H1 (cell line): ENCODE results near the gene SEMA7A. TPM values are rescaled to one million over a fixed set of nuclear protein-coding genes. Genes with fewer than 3 reads are reported as not detected.

Experiments used
- CTCF ChIA-PET: fragments of 300-600 bp; sonication (Branson Sonifier 250); formaldehyde crosslinking; loops from one replicate; lab custom pipeline; 2021; ENCODE audit not compliant: partially characterized antibody; lab: Charles Lee
- POLR2A ChIA-PET: fragments of 300-600 bp; sonication (Branson Sonifier 250); formaldehyde crosslinking; loops from one replicate; lab custom pipeline; 2021; ENCODE audit warnings: inconsistent platforms; ENCODE audit not compliant: partially characterized antibody; lab: Charles Lee
- DNase-seq, 2 experiments: peaks; one replicate each; pipeline versions ENCODE4 v3.0.0 to v3.0.0-alpha.2; 2010 to 2022; ENCODE audit warnings: low spot score in 2 of 2, low read depth in 1 of 2, mixed read lengths in 1 of 2
- FAIRE-seq: peaks from 2 replicates; lab custom pipeline; 2011; peaks lifted over from hg19 to GRCh38; lab: Jason Lieb, UNC
- H2AFZ ChIP-seq: 2 replicates; pipeline ENCODE4 v1.8.1; 2012; ENCODE audit warnings: low read length, inconsistent platforms
- H2AK5ac ChIP-seq: 2 replicates; pipeline ENCODE4 v1.6.1; 2013; ENCODE audit warnings: low read depth, low read length
- H2BK120ac ChIP-seq: replicated peaks from 2 replicates; pipeline ENCODE3; 2013; ENCODE audit warnings: low read depth, low read length, inconsistent platforms
- H2BK12ac ChIP-seq: 2 replicates; pipeline ENCODE4 v1.6.1; 2013; ENCODE audit warnings: low read depth, low read length
- H2BK15ac ChIP-seq: 2 replicates; pipeline ENCODE4 v1.6.1; 2013; ENCODE audit warnings: low read length
- H2BK20ac ChIP-seq: 2 replicates; pipeline ENCODE4 v1.6.1; 2013; ENCODE audit warnings: low read length
- H2BK5ac ChIP-seq: 2 replicates; pipeline ENCODE4 v1.6.1; 2013; ENCODE audit warnings: low read depth, low read length
- H3K14ac ChIP-seq: 2 replicates; pipeline ENCODE4 v1.6.1; 2013; ENCODE audit warnings: inconsistent platforms; ENCODE audit not compliant: insufficient read length
- H3K18ac ChIP-seq: 2 replicates; pipeline ENCODE4 v1.6.1; 2013; ENCODE audit warnings: low read length; ENCODE audit errors: extremely low read depth
- H3K23ac ChIP-seq: 2 replicates; pipeline ENCODE4 v1.6.1; 2013; ENCODE audit warnings: inconsistent platforms; ENCODE audit not compliant: insufficient read length
- H3K23me2 ChIP-seq: 2 replicates; pipeline ENCODE4 v1.6.1; 2013; ENCODE audit warnings: low read depth, low read length
- H3K27ac ChIP-seq: 2 replicates; pipeline ENCODE4 v1.6.1; 2011; ENCODE audit warnings: low read depth, low read length, inconsistent platforms
- H3K27me3 ChIP-seq, 4 experiments: replicated peaks in 1 of 4; 1 replicate in 1 of 4; 2 replicates in 3 of 4; pipeline versions ENCODE4 v1.6.1 to v1.8.1; 2011 to 2013; ENCODE audit warnings: low read length in 3 of 4, mild to moderate bottlenecking in 3 of 4, inconsistent platforms in 2 of 4, mixed read lengths in 2 of 4, moderate library complexity in 1 of 4; ENCODE audit not compliant: control insufficient read depth in 3 of 4, insufficient read depth in 3 of 4; ENCODE audit errors: extremely low read depth in 1 of 4
- H3K36me3 ChIP-seq, 4 experiments: 2 replicates each; pipeline versions ENCODE4 v1.6.1 to v1.8.1; 2011 to 2013; ENCODE audit warnings: mild to moderate bottlenecking in 4 of 4, low read length in 3 of 4, moderate library complexity in 2 of 4, control low read depth in 1 of 4, inconsistent platforms in 1 of 4; ENCODE audit not compliant: insufficient read depth in 4 of 4, control insufficient read depth in 2 of 4
- H3K4ac ChIP-seq: replicated peaks from 2 replicates; pipeline ENCODE3; 2013; ENCODE audit warnings: low read length, low read depth, mixed read lengths, inconsistent platforms; ENCODE audit not compliant: insufficient read length
- H3K4me1 ChIP-seq, 4 experiments: replicated peaks in 1 of 4; 1 replicate in 1 of 4; 2 replicates in 3 of 4; pipeline versions ENCODE4 v1.6.1 to v1.8.1; 2011 to 2013; ENCODE audit warnings: low read length in 3 of 4, inconsistent platforms in 2 of 4, mixed read lengths in 1 of 4; ENCODE audit not compliant: insufficient read depth in 4 of 4, control insufficient read depth in 3 of 4
- H3K4me2 ChIP-seq, 2 experiments: 2 replicates each; pipeline versions ENCODE4 v1.6.1 to v1.8.1; 2011 to 2013; ENCODE audit warnings: low read depth in 2 of 2, low read length in 2 of 2, control low read depth in 1 of 2, inconsistent platforms in 1 of 2, mild to moderate bottlenecking in 1 of 2; ENCODE audit not compliant: insufficient read depth in 1 of 2
- H3K4me3 ChIP-seq, 4 experiments: fragments of 200-600, 300-600 bp in 1 of 4; sonication (generic), shearing (Covaris generic), sonication (Bioruptor Twin) in 1 of 4; 2 replicates each; pipeline versions ENCODE4 v1.5.1 to v1.8.1; 2011 to 2016; ENCODE audit warnings: low read length in 4 of 4, low read depth in 3 of 4, control low read depth in 2 of 4, inconsistent platforms in 2 of 4, mild to moderate bottlenecking in 2 of 4, mixed read lengths in 1 of 4, moderate library complexity in 1 of 4; ENCODE audit not compliant: insufficient read depth in 2 of 4; ENCODE audit errors: extremely low read depth in 1 of 4
- H3K56ac ChIP-seq: replicated peaks from 2 replicates; pipeline ENCODE3; 2013; ENCODE audit warnings: low read depth, mild to moderate bottlenecking, mixed read lengths, low read length, inconsistent platforms; ENCODE audit not compliant: insufficient read length
- H3K79me1 ChIP-seq: 2 replicates; pipeline ENCODE4 v1.6.1; 2013; ENCODE audit warnings: low read depth, low read length, control low read depth
- H3K79me2 ChIP-seq, 2 experiments: 2 replicates each; pipeline versions ENCODE4 v1.6.1 to v1.8.1; 2012 to 2013; ENCODE audit warnings: low read length in 2 of 2, mild to moderate bottlenecking in 2 of 2, inconsistent platforms in 1 of 2; ENCODE audit not compliant: insufficient read depth in 2 of 2, control insufficient read depth in 1 of 2
- H3K9ac ChIP-seq, 4 experiments: replicated peaks in 1 of 4; 1 replicate in 1 of 4; 2 replicates in 3 of 4; pipeline versions ENCODE4 v1.6.1 to v1.8.1; 2011 to 2013; ENCODE audit warnings: low read depth in 3 of 4, low read length in 3 of 4, control low read depth in 2 of 4, mild to moderate bottlenecking in 2 of 4, moderate library complexity in 2 of 4, inconsistent platforms in 1 of 4; ENCODE audit errors: extremely low read depth in 1 of 4
- H3K9me3 ChIP-seq, 2 experiments: 2 replicates each; pipeline versions ENCODE4 v1.6.1 to v1.8.1; 2012 to 2013; ENCODE audit warnings: mild to moderate bottlenecking in 2 of 2, moderate library complexity in 2 of 2, control low read depth in 1 of 2, inconsistent platforms in 1 of 2, low read depth in 1 of 2, low read length in 1 of 2, mixed read lengths in 1 of 2; ENCODE audit not compliant: insufficient read depth in 2 of 2
- H4K20me1 ChIP-seq, 2 experiments: replicated peaks in 1 of 2; 2 replicates each; pipeline versions ENCODE3 to v1.8.1; 2011 to 2013; ENCODE audit warnings: inconsistent platforms in 2 of 2, low read length in 2 of 2, mild to moderate bottlenecking in 1 of 2; ENCODE audit not compliant: insufficient read depth in 2 of 2, control insufficient read depth in 1 of 2
- H4K5ac ChIP-seq: 2 replicates; pipeline ENCODE4 v1.6.1; 2013; ENCODE audit warnings: low read length, low read depth, mixed read lengths, inconsistent platforms; ENCODE audit not compliant: insufficient read length
- H4K8ac ChIP-seq: 2 replicates; pipeline ENCODE4 v1.8.0; 2013; ENCODE audit warnings: mild to moderate bottlenecking, moderate library complexity, low read length, inconsistent platforms; ENCODE audit not compliant: insufficient read depth; ENCODE audit errors: extremely low read depth
- H4K91ac ChIP-seq: replicated peaks from 2 replicates; pipeline ENCODE3; 2013; ENCODE audit warnings: low read length, mixed read lengths, inconsistent platforms; ENCODE audit not compliant: insufficient read length
- ATF3 ChIP-seq: IDR thresholded peaks from 2 replicates; pipeline ENCODE4 v1.6.1; 2011; ENCODE audit warnings: low read depth, mild to moderate bottlenecking, low read length; ENCODE audit not compliant: insufficient read depth
- SIX5 ChIP-seq: IDR thresholded peaks from 2 replicates; pipeline ENCODE4 v1.6.1; 2011; ENCODE audit warnings: mild to moderate bottlenecking, low read depth, low read length
- whole genome bisulfite sequencing, 2 experiments: shearing (Covaris generic) in 1 of 2; methylation state at CpG; one replicate each; pipeline versions ENCODE4 v1.1.6 to v1.1.7; 2013 to 2015; ENCODE audit warnings: low lambda C conversion rate in 2 of 2, mixed read lengths in 2 of 2, inconsistent platforms in 1 of 2, low coverage in 1 of 2, missing lambda C conversion rate in 1 of 2; ENCODE audit not compliant: insufficient replicate concordance in 2 of 2, insufficient coverage in 1 of 2, insufficient read length in 1 of 2; ENCODE audit errors: extremely low coverage in 1 of 2, missing lambda C conversion rate in 1 of 2; 5-methylcytosine and 5-hydroxymethylcytosine counted together
- polyA plus RNA-seq, 7 experiments: library from polyadenylated mRNA; depleted of rRNA in 3 of 7; stranded (reverse) in 5 of 7; unstranded in 2 of 7; fragments of >200 nt in 5 of 7; fragments of 200-250 nt in 2 of 7; gene quantifications; 1 replicate in 5 of 7; 2 replicates in 1 of 7; 4 replicates in 1 of 7; pipeline versions ENCODE4 v1.2.1 to v1.2.3, GENCODE V29; 2011 to 2013; ENCODE audit warnings: missing spikeins in 2 of 7, mixed read lengths in 2 of 7
- total RNA-seq: library from RNA; stranded (reverse); fragmentation: NEBNext Ultra II Directional; extraction: Animal tissue kit (Norgen Biotek cat#: 25700); gene quantifications from 2 replicates; pipeline ENCODE4 v1.2.1, GENCODE V29; 2021

The SEMA7A gene
- total and polyA plus RNA-seq, 2 of the 8 experiments (the other 6 are each of a cell fraction or from before 2014, with no cell fraction given), result 10.7 to 15.0 TPM

- H3K4me2 ChIP-seq, result no peak overlapping the region
- H2BK120ac ChIP-seq, result no peak overlapping the region
- H3K23ac ChIP-seq, result no peak overlapping the region
- no peak overlapping the region for H2BK12ac ChIP-seq
- H3K79me2 ChIP-seq, result 0 out of 4 replicates have a peak, but pooled peaks cover 0 to 6% of the 10 kb centered on the region in 2 experiments
- H3K36me3 ChIP-seq, result peaks cover 0 to 7% (median under 1%) of the 10 kb centered on the region in 4 experiments; a peak in 3 of 8 replicates
- peaks cover 3% of the 10 kb centered on the region; the same call in 1 of the 2 replicates for H3K23me2 ChIP-seq
- H4K5ac ChIP-seq, result no peak overlapping the region
- H3K27ac ChIP-seq, result no peak overlapping the region
- H3K18ac ChIP-seq, result no peak overlapping the region
- H3K56ac ChIP-seq, result no peak overlapping the region
- H4K8ac ChIP-seq, result peak overlapping the region; percentile 3; the same call in 1 of the 2 replicates
- TF ChIP-seq SIX5 (no peak), ATF3 (no peak)
- H2BK5ac ChIP-seq, result no peak overlapping the region
- no peak overlapping the region for H3K14ac ChIP-seq
- no peak overlapping the region for H2BK15ac ChIP-seq
- H3K9ac ChIP-seq, result no peak overlapping the region
- H2AK5ac ChIP-seq, result no peak overlapping the region
- 87% methylated on average over 12 of the region's 16 CpGs; no CpG with 5 or more reads in 1 of the 2 experiments for WGBS, 2 experiments
- H3K79me1 ChIP-seq, result peaks cover 9% of the 10 kb centered on the region
- H4K20me1 ChIP-seq, result peaks cover 6 to 18% of the 10 kb centered on the region in 2 experiments
- ChIA-PET CTCF (interaction anchor here (0.7 to 41.3 kb wide), 9 partner anchors 8 to 39 kb away, joined by 3 to 1311 read pairs (median 5); partner anchors contain the start of gene CYP11A1), POLR2A (interaction anchor here (1.7 to 3.3 kb wide), 2 partner anchors 7 to 13 kb away, joined by 5 to 8 read pairs; no protein-coding TSS in a partner anchor)
- H3K4ac ChIP-seq, result no peak overlapping the region
- H2AFZ ChIP-seq, result no peak overlapping the region
- no peaks in the 10 kb centered on the region for H3K27me3 ChIP-seq
- DNase-seq, result no peak
- no peak for FAIRE-seq
- H4K91ac ChIP-seq, result no peak overlapping the region
- H3K4me1 ChIP-seq, result peaks cover 7 to 26% (median 20%) of the 10 kb centered on the region in 4 experiments
- H3K4me3 ChIP-seq, result no peak overlapping the region
- H3K9me3 ChIP-seq, result no peaks in the 10 kb centered on the region
- no peak overlapping the region for H2BK20ac ChIP-seq
These were observed 15.0 kb downstream of the SEMA7A start for GRCh38 chr15:74418575-74419338.
